ENCODE data around the gene SRD5A1. TPM values are rescaled to one million over a fixed set of nuclear protein-coding genes. Genes with fewer than 3 reads are reported as not detected.

SRD5A1 gene
- total and polyA plus RNA-seq, 2 experiments from 2014 or later, result 18.2 to 87.3 TPM

DNA sequence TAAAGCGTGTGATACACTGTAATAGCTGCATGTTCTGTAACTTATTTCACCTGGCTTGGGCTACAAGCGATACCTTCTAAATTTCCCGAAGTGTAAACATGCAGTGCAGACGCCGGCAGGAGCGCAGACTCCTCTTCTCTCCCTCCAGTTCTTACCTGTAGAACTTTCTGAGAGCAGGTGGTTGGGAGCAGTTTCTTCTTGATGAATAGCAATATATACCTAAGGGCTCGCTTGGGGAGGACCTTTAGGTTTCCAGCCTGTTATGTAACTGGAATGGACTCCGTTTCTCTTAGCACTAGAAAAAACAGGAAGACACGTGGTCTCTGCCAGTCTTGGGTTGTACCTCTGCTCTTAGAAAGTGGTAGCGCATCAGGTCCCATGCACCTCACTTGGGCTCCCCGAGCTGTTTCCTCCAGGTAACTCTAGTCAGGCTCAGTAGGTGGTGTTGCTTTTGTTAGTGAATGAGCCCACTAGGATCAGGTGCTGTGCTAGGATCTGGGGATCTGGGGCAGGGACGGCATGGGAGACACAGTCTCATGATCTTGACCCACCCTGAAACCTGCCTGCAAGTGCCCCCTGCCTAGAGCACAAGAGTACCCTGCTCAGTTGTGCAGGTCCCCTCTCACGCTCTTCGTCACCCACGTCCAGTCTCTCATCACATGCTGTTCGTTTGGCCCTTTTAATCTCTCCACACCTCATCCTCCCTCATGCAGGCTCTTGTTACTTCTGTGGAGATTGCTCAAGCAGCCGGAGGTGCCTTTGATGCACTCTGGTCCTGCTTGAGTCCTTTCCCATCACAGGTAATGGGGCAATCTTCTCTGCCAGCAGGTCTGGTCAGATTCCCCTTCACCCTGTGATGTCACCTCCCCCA, 82.8 kb downstream of the SRD5A1 start:
- DNase-seq (ENCODE audit: low spot score) (no peak), ATAC-seq (no peak)
- Histone ChIP-seq H2AFZ (no peak overlapping the region), H3K4me2 (peak overlapping the region; percentile 92), H4K20me1 (replicated peaks; ENCODE audit: insufficient read depth) (peaks cover 47% of the 10 kb centered on the region), H3K36me3 (ENCODE audit: insufficient read depth) (no peaks in the 10 kb centered on the region), H3K27ac (ENCODE audit: low read depth) (no peak overlapping the region), H3K4me1 (ENCODE audit: insufficient read depth) (peaks cover 26% of the 10 kb centered on the region), H3K79me2 (replicated peaks; ENCODE audit: insufficient read depth) (peaks cover 64% of the 10 kb centered on the region), H3K4me3 (peak overlapping the region; percentile 77), H3K9me2 (ENCODE audit: insufficient read depth) (no peaks in the 10 kb centered on the region), H3K27me3 (ENCODE audit: insufficient read depth) (peaks cover 9% of the 10 kb centered on the region; the same call in 1 of the 2 replicates), H3F3A (replicated peaks; ENCODE audit: low read depth) (0 out of 2 replicates have a peak, but pooled peaks cover 5% of the 10 kb centered on the region)
- Mint-ChIP-seq H3K9me3 (no peaks in the 10 kb centered on the region; the same call in 1 of the 3 replicates), H3K27ac (no peak overlapping the region), H3K4me1 (peaks cover 62% of the 10 kb centered on the region), H3K36me3 (ENCODE audit: low read depth) (peaks cover 3% of the 10 kb centered on the region; the same call in 2 of the 3 replicates), H3K27me3 (ENCODE audit: insufficient read depth, low read depth, poor library complexity) (peaks cover 15% of the 10 kb centered on the region), H3K4me3 (peak overlapping the region; percentile 83)
- TF ChIP-seq EZH2 (IDR thresholded peaks at IDR 0.05; ENCODE audit: low read depth, unreplicated experiment) (no peak), STAT1 (IDR thresholded peaks at IDR 0.05; ENCODE audit: unreplicated experiment) (no peak), NANOG (IDR thresholded peaks at IDR 0.05; ENCODE audit: borderline replicate concordance) (no peak), ZNF114 (CRISPR knock-in tag; IDR thresholded peaks at IDR 0.05) (no peak), ZNF331 (CRISPR knock-in tag; IDR thresholded peaks at IDR 0.05; ENCODE audit: low read depth) (no peak), CREB1 (CRISPR knock-in tag; IDR thresholded peaks at IDR 0.05; ENCODE audit: low read depth) (no peak), JUNB (IDR thresholded peaks at IDR 0.05; ENCODE audit: unreplicated experiment) (no peak)
- TF ChIP-seq, protein P1, sequence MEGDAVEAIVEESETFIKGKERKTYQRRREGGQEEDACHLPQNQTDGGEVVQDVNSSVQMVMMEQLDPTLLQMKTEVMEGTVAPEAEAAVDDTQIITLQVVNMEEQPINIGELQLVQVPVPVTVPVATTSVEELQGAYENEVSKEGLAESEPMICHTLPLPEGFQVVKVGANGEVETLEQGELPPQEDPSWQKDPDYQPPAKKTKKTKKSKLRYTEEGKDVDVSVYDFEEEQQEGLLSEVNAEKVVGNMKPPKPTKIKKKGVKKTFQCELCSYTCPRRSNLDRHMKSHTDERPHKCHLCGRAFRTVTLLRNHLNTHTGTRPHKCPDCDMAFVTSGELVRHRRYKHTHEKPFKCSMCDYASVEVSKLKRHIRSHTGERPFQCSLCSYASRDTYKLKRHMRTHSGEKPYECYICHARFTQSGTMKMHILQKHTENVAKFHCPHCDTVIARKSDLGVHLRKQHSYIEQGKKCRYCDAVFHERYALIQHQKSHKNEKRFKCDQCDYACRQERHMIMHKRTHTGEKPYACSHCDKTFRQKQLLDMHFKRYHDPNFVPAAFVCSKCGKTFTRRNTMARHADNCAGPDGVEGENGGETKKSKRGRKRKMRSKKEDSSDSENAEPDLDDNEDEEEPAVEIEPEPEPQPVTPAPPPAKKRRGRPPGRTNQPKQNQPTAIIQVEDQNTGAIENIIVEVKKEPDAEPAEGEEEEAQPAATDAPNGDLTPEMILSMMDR (conservative IDR thresholded peaks at IDR 0.05; ENCODE audit: low read depth in 2 of 2), result no peak

DNA sequence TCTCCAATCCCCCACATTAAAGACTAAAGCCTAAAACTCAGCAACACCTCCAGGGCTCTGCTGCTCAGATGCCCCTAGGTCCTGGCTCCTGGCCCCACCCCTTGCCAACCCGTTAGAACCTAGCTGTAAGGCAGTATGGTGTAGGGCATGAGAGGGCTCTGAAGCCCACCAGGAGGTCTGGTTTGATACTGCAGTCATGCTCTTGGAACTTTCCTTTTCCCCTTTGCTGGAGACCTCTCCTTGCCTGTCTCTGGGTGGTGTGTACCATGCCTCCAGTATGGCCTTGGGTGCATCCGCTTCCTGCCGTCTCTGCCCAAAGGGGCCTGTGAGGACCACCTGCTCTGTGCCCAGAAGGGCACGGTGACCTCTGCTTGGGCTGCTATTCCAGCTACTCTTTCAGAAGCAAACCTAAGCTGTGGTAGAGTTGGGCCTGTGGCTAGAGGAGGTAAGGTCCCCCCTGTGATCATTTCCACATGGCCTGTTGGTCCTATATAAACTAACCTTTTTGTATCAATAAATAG, 83.4 kb downstream of the SRD5A1 start:
- Mint-ChIP-seq H3K27ac (no peak overlapping the region), H3K9me3 (no peaks in the 10 kb centered on the region; the same call in 1 of the 3 replicates), H3K36me3 (ENCODE audit: low read depth) (peaks cover 3% of the 10 kb centered on the region; the same call in 2 of the 3 replicates), H3K27me3 (ENCODE audit: insufficient read depth, low read depth, poor library complexity) (peaks cover 10% of the 10 kb centered on the region), H3K4me3 (peak overlapping the region; percentile 83), H3K4me1 (peaks cover 64% of the 10 kb centered on the region)
- no peak for DNase-seq (ENCODE audit: low spot score)
- H3K4me3 ChIP-seq, result peak overlapping the region; percentile 77; the same call in 1 of the 2 replicates
- ATAC-seq, result no peak
- H3K27me3 ChIP-seq (ENCODE audit: insufficient read depth), result peaks cover 4% of the 10 kb centered on the region; the same call in 1 of the 2 replicates
- peaks cover 48% of the 10 kb centered on the region for H4K20me1 ChIP-seq (replicated peaks; ENCODE audit: insufficient read depth)
- no peak overlapping the region for H2AFZ ChIP-seq
- TF ChIP-seq EZH2 (IDR thresholded peaks at IDR 0.05; ENCODE audit: low read depth, unreplicated experiment) (no peak), EZH2phosphoT487 (IDR thresholded peaks at IDR 0.05; ENCODE audit: unreplicated experiment) (no peak), ZNF114 (CRISPR knock-in tag; IDR thresholded peaks at IDR 0.05) (no peak), NANOG (IDR thresholded peaks at IDR 0.05; ENCODE audit: borderline replicate concordance) (no peak), POLR2AphosphoS5 (IDR thresholded peaks at IDR 0.05; ENCODE audit: low read depth) (no peak), STAT1 (IDR thresholded peaks at IDR 0.05; ENCODE audit: unreplicated experiment) (no peak)
- TF ChIP-seq, protein P2, sequence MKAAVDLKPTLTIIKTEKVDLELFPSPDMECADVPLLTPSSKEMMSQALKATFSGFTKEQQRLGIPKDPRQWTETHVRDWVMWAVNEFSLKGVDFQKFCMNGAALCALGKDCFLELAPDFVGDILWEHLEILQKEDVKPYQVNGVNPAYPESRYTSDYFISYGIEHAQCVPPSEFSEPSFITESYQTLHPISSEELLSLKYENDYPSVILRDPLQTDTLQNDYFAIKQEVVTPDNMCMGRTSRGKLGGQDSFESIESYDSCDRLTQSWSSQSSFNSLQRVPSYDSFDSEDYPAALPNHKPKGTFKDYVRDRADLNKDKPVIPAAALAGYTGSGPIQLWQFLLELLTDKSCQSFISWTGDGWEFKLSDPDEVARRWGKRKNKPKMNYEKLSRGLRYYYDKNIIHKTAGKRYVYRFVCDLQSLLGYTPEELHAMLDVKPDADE (IDR thresholded peaks at IDR 0.05), result no peak
- TF ChIP-seq, protein P3, sequence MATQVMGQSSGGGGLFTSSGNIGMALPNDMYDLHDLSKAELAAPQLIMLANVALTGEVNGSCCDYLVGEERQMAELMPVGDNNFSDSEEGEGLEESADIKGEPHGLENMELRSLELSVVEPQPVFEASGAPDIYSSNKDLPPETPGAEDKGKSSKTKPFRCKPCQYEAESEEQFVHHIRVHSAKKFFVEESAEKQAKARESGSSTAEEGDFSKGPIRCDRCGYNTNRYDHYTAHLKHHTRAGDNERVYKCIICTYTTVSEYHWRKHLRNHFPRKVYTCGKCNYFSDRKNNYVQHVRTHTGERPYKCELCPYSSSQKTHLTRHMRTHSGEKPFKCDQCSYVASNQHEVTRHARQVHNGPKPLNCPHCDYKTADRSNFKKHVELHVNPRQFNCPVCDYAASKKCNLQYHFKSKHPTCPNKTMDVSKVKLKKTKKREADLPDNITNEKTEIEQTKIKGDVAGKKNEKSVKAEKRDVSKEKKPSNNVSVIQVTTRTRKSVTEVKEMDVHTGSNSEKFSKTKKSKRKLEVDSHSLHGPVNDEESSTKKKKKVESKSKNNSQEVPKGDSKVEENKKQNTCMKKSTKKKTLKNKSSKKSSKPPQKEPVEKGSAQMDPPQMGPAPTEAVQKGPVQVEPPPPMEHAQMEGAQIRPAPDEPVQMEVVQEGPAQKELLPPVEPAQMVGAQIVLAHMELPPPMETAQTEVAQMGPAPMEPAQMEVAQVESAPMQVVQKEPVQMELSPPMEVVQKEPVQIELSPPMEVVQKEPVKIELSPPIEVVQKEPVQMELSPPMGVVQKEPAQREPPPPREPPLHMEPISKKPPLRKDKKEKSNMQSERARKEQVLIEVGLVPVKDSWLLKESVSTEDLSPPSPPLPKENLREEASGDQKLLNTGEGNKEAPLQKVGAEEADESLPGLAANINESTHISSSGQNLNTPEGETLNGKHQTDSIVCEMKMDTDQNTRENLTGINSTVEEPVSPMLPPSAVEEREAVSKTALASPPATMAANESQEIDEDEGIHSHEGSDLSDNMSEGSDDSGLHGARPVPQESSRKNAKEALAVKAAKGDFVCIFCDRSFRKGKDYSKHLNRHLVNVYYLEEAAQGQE (IDR thresholded peaks at IDR 0.05; ENCODE audit: unreplicated experiment), result no peak
- TF ChIP-seq, protein P1 (conservative IDR thresholded peaks at IDR 0.05; ENCODE audit: low read depth in 2 of 2), result no peak
- H3K9me2 ChIP-seq (ENCODE audit: insufficient read depth), result no peaks in the 10 kb centered on the region
- 0 out of 2 replicates have a peak overlapping the region, but pooled peaks have one; percentile 92 for H3K4me2 ChIP-seq
- H3K27ac ChIP-seq (ENCODE audit: low read depth), result no peak overlapping the region
- no peaks in the 10 kb centered on the region for H3K36me3 ChIP-seq (ENCODE audit: insufficient read depth)
- H3F3A ChIP-seq (replicated peaks; ENCODE audit: low read depth), result 0 out of 2 replicates have a peak, but pooled peaks cover 4% of the 10 kb centered on the region
- peaks cover 71% of the 10 kb centered on the region for H3K79me2 ChIP-seq (replicated peaks; ENCODE audit: insufficient read depth)
- peaks cover 33% of the 10 kb centered on the region for H3K4me1 ChIP-seq (ENCODE audit: insufficient read depth)
